Neuronal stem cell (in vitro differentiated cells): ENCODE data around the gene PTPRM.
A peak's percentile ranks its signal among the peaks of the same experiment; 100 is the strongest.

Source experiments
- DNase-seq: peaks from one replicate; pipeline ENCODE4 v3.0.0-alpha.2; 2013; ENCODE audit warnings: low spot score
- H2AFZ ChIP-seq: one replicate; pipeline ENCODE4 v1.6.1; 2013; ENCODE audit warnings: mild to moderate bottlenecking, low read length, inconsistent platforms
- H2AK5ac ChIP-seq: 2 replicates; pipeline ENCODE4 v1.6.1; 2013; ENCODE audit warnings: low read depth, mild to moderate bottlenecking, inconsistent platforms, low read length, moderate library complexity, mixed read lengths
- H2BK120ac ChIP-seq: 2 replicates; pipeline ENCODE4 v1.6.1; 2013; ENCODE audit warnings: low read depth, mild to moderate bottlenecking, inconsistent platforms, low read length, moderate library complexity, mixed read lengths
- H2BK12ac ChIP-seq: one replicate; pipeline ENCODE4 v1.6.1; 2013; ENCODE audit warnings: low read length, inconsistent platforms
- H2BK15ac ChIP-seq: 2 replicates; pipeline ENCODE4 v1.6.1; 2013; ENCODE audit warnings: mild to moderate bottlenecking, low read length, inconsistent platforms, mixed read lengths
- H2BK5ac ChIP-seq: one replicate; pipeline ENCODE4 v1.6.1; 2013; ENCODE audit warnings: inconsistent platforms, mild to moderate bottlenecking, low read length, moderate library complexity
- H3K14ac ChIP-seq: one replicate; pipeline ENCODE4 v1.6.1; 2013; ENCODE audit warnings: low read length, inconsistent platforms
- H3K18ac ChIP-seq: 2 replicates; pipeline ENCODE4 v1.6.1; 2013; ENCODE audit warnings: low read length, inconsistent platforms
- H3K23ac ChIP-seq: 2 replicates; pipeline ENCODE4 v1.6.1; 2013; ENCODE audit warnings: low read depth, mild to moderate bottlenecking, mixed read lengths, low read length, inconsistent platforms; ENCODE audit not compliant: poor library complexity
- H3K27ac ChIP-seq: replicated peaks from 3 replicates; pipeline ENCODE4 v1.5.1; 2013; ENCODE audit warnings: low read length, inconsistent platforms
- H3K27me3 ChIP-seq, 3 experiments: 2 replicates each; pipeline ENCODE4 v1.6.1; 2013; ENCODE audit warnings: low read length in 3 of 3, mild to moderate bottlenecking in 2 of 3, inconsistent platforms in 1 of 3, low read depth in 1 of 3, mixed read lengths in 1 of 3, moderate library complexity in 1 of 3; ENCODE audit not compliant: control insufficient read depth in 3 of 3, insufficient read depth in 3 of 3
- H3K36me3 ChIP-seq, 2 donors: replicated peaks in 1 of 2; 2 replicates each; pipeline ENCODE4 v1.6.1; 2013; ENCODE audit warnings: low read length in 2 of 2; ENCODE audit not compliant: control insufficient read depth in 2 of 2, insufficient read depth in 2 of 2
- H3K4ac ChIP-seq: 2 replicates; pipeline ENCODE4 v1.6.1; 2013; ENCODE audit warnings: inconsistent platforms, mild to moderate bottlenecking, low read length, moderate library complexity
- H3K4me1 ChIP-seq, 2 donors: 1 replicate in 1 of 2; 2 replicates in 1 of 2; pipeline ENCODE4 v1.6.1; 2013; ENCODE audit warnings: low read length in 2 of 2, low read depth in 1 of 2; ENCODE audit not compliant: control insufficient read depth in 2 of 2, insufficient read depth in 1 of 2
- H3K4me2 ChIP-seq: one replicate; pipeline ENCODE4 v1.6.1; 2013; ENCODE audit warnings: mild to moderate bottlenecking, low read length, inconsistent platforms; ENCODE audit not compliant: insufficient read depth, poor library complexity, severe bottlenecking
- H3K4me3 ChIP-seq, 2 donors: 2 replicates each; pipeline ENCODE4 v1.5.1; 2013; ENCODE audit warnings: low read length in 2 of 2, mild to moderate bottlenecking in 2 of 2, inconsistent platforms in 1 of 2, moderate library complexity in 1 of 2
- H3K79me1 ChIP-seq: one replicate; pipeline ENCODE4 v1.6.1; 2013; ENCODE audit warnings: low read depth, mild to moderate bottlenecking, inconsistent platforms, low read length, moderate library complexity
- H3K9ac ChIP-seq: one replicate; pipeline ENCODE4 v1.6.1; 2013; ENCODE audit warnings: mild to moderate bottlenecking, low read depth, low read length, inconsistent platforms; ENCODE audit not compliant: poor library complexity
- H3K9me3 ChIP-seq, 2 donors: replicated peaks in 1 of 2; 2 replicates each; pipeline versions ENCODE3 to v1.6.1; 2013; ENCODE audit warnings: low read length in 2 of 2, mild to moderate bottlenecking in 2 of 2, inconsistent platforms in 1 of 2, low read depth in 1 of 2, mixed read lengths in 1 of 2, moderate library complexity in 1 of 2; ENCODE audit not compliant: control insufficient read depth in 2 of 2, insufficient read depth in 1 of 2
- H4K8ac ChIP-seq: one replicate; pipeline ENCODE4 v1.6.1; 2013; ENCODE audit warnings: low read depth, mild to moderate bottlenecking, inconsistent platforms, low read length, moderate library complexity
- H4K91ac ChIP-seq: one replicate; pipeline ENCODE4 v1.6.1; 2013; ENCODE audit warnings: low read length, low read depth, mild to moderate bottlenecking, inconsistent platforms; ENCODE audit not compliant: poor library complexity
- WGBS, 2 donors: extraction: QIAGEN DNeasy Blood & Tissue Kit; methylation state at CpG; one replicate each; pipeline ENCODE4 v1.1.7; 2013; ENCODE audit warnings: missing lambda C conversion rate in 2 of 2, mixed read lengths in 1 of 2; ENCODE audit not compliant: insufficient read length in 2 of 2, insufficient replicate concordance in 1 of 2; ENCODE audit errors: extremely low coverage in 2 of 2; 5-methylcytosine and 5-hydroxymethylcytosine counted together

The PTPRM gene

DNA sequence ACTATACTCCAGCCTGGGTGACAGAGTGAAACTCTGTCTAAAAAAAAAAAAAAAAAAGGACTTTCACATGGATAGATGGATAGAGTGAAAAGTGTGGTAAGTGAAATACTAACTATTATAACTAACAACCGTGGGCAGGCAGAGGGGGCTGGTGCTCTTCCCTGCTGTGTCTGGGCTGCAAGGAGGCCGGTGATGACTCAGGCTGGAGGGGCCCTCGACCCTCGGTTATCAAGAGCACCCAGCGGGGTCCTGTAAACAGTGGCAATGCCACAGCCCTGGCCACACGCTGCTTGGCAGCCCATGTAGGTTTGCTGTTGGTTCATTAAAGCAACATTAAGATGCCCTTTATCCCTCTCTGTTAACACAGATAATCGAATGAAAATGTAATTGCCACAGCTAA, 857.4 kb downstream of the PTPRM start:
- Histone ChIP-seq H4K91ac (no peak overlapping the region), H3K9ac (no peak overlapping the region), H3K27me3 (no peaks in the 10 kb centered on the region), H3K79me1 (no peaks in the 10 kb centered on the region), H3K36me3 (no peaks in the 10 kb centered on the region), H3K4me2 (no peak overlapping the region), H2BK12ac (no peak overlapping the region), H3K18ac (no peak overlapping the region), H2BK5ac (no peak overlapping the region), H3K9me3 (no peaks in the 10 kb centered on the region), H3K27ac (no peak overlapping the region), H3K4ac (no peak overlapping the region), H3K4me3 (no peak overlapping the region), H2BK120ac (no peak overlapping the region), H2AFZ (peak overlapping the region; percentile 34), H3K23ac (no peak overlapping the region), H2BK15ac (no peak overlapping the region), H3K4me1 (peaks cover 1 to 2% of the 10 kb centered on the region in 2 donors), H2AK5ac (no peak overlapping the region), H4K8ac (no peak overlapping the region), H3K14ac (no peak overlapping the region)
- no CpG with 5 or more reads among the region's 7 CpGs for WGBS, 2 donors
- DNase-seq, result no peak

- no peak overlapping the region for H3K4me3 ChIP-seq
- H2BK12ac ChIP-seq, result no peak overlapping the region
- H3K4me2 ChIP-seq, result no peak overlapping the region
- H2AK5ac ChIP-seq, result no peak overlapping the region
- no peaks in the 10 kb centered on the region for H3K36me3 ChIP-seq
- no peak overlapping the region for H2BK5ac ChIP-seq
- no peaks in the 10 kb centered on the region for H3K79me1 ChIP-seq
- no peaks in the 10 kb centered on the region for H3K27me3 ChIP-seq
- no peak overlapping the region for H4K8ac ChIP-seq
- H2AFZ ChIP-seq, result peak overlapping the region; percentile 34
- no peak overlapping the region for H3K23ac ChIP-seq
- peaks cover 1 to 2% of the 10 kb centered on the region in 2 donors for H3K4me1 ChIP-seq
- no peak overlapping the region for H4K91ac ChIP-seq
- WGBS, 2 donors, result no CpG with 5 or more reads among the region's 13 CpGs
- H2BK120ac ChIP-seq, result no peak overlapping the region
- no peak overlapping the region for H3K14ac ChIP-seq
- no peak overlapping the region for H2BK15ac ChIP-seq
- no peak for DNase-seq
- H3K4ac ChIP-seq, result no peak overlapping the region
- no peak overlapping the region for H3K27ac ChIP-seq
- no peak overlapping the region for H3K9ac ChIP-seq
- H3K9me3 ChIP-seq, result no peaks in the 10 kb centered on the region
- H3K18ac ChIP-seq, result peak overlapping the region; percentile 13
Measured at GRCh38 chr18:8424917-8425725, 858.0 kb downstream of the PTPRM start.

DNA sequence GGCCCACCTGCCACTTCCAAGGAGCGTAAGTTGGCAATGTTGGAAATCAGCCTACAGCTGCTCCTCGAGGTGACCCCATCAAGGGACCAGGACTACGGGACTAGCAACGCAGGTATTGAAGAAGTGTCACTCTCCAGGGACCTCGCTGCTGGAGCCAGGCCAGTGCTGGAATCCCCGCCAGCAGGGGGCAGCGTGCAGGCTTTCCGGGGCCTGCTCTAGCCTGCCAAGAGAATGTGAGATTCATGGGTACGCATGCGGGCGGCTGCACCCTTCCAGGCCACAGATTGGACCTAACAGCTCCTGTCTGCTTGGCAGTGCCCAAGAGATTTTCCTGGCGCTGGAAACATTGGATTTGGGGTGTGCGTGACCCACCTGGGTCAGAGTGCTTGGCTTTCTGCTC, 859.3 kb downstream of the PTPRM start:
- Histone ChIP-seq H2AFZ (no peak overlapping the region), H3K9me3 (no peaks in the 10 kb centered on the region), H3K4ac (no peak overlapping the region), H4K8ac (no peak overlapping the region), H2BK120ac (no peak overlapping the region), H2AK5ac (peak overlapping the region; percentile 90), H3K36me3 (no peaks in the 10 kb centered on the region), H4K91ac (no peak overlapping the region), H2BK5ac (no peak overlapping the region), H3K9ac (no peak overlapping the region), H3K23ac (no peak overlapping the region), H3K27me3 (no peaks in the 10 kb centered on the region), H3K18ac (peak overlapping the region; percentile 60), H3K79me1 (no peaks in the 10 kb centered on the region), H2BK12ac (no peak overlapping the region), H3K27ac (no peak overlapping the region), H3K4me1 (peaks cover 1 to 2% of the 10 kb centered on the region in 2 donors), H3K4me3 (no peak overlapping the region), H3K14ac (no peak overlapping the region), H3K4me2 (no peak overlapping the region), H2BK15ac (no peak overlapping the region)
- DNase-seq, result no peak
- WGBS, 2 donors, result no CpG with 5 or more reads among the region's 13 CpGs

GRCh38 chr18:8427339-8427738, 860.2 kb downstream of the PTPRM start:
- no peak overlapping the region for H3K9ac ChIP-seq
- WGBS, 2 donors, result no CpG with 5 or more reads among the region's 1 CpG
- H3K9me3 ChIP-seq, result no peaks in the 10 kb centered on the region
- H2AK5ac ChIP-seq, result no peak overlapping the region
- H4K91ac ChIP-seq, result no peak overlapping the region
- H4K8ac ChIP-seq, result no peak overlapping the region
- no peak overlapping the region for H3K4me3 ChIP-seq
- H3K36me3 ChIP-seq, result no peaks in the 10 kb centered on the region
- H3K18ac ChIP-seq, result no peak overlapping the region
- no peaks in the 10 kb centered on the region for H3K27me3 ChIP-seq
- H2BK5ac ChIP-seq, result no peak overlapping the region
- H2AFZ ChIP-seq, result no peak overlapping the region
- no peak overlapping the region for H3K27ac ChIP-seq
- H3K4me1 ChIP-seq, result peaks cover 1 to 2% of the 10 kb centered on the region in 2 donors
- H2BK15ac ChIP-seq, result no peak overlapping the region
- H2BK12ac ChIP-seq, result no peak overlapping the region
- no peaks in the 10 kb centered on the region for H3K79me1 ChIP-seq
- no peak overlapping the region for H3K4ac ChIP-seq
- H2BK120ac ChIP-seq, result no peak overlapping the region
- H3K14ac ChIP-seq, result no peak overlapping the region
- DNase-seq, result no peak
- H3K4me2 ChIP-seq, result no peak overlapping the region
- H3K23ac ChIP-seq, result no peak overlapping the region
